GM12878 (cell line): ENCODE data around the gene FMNL3. TPM values are rescaled to one million over a fixed set of nuclear protein-coding genes. Genes with fewer than 3 reads are reported as not detected.

ENCODE experiments used
- ATAC-seq: fragments of 200-7000 bp; cut with Tn5 transposase; 3 replicates; pipeline ENCODE4 v1.9.1; 2020; ENCODE audit warnings: mild to moderate bottlenecking, moderate library complexity
- BruUV-seq: library from RNA; stranded (reverse); fragments of 400-500 nt; replicated peaks from 2 replicates; lab custom pipeline; 2021; lab: Mats Ljungman, UMichigan
- CTCF ChIA-PET: fragments of 300-600 bp; sonication (Branson Sonifier 250); formaldehyde crosslinking; extraction: SDS; loops from one replicate; lab custom pipeline; 2021; ENCODE audit warnings: inconsistent platforms; lab: Yijun Ruan, JAX
- POLR2A ChIA-PET: fragments of 350-600 bp; formaldehyde crosslinking; extraction: SDS; loops from one replicate; lab custom pipeline; 2021; ENCODE audit warnings: inconsistent platforms; lab: Charles Lee
- RAD21 ChIA-PET: fragments of 300-600 bp; sonication (Branson Sonifier 250); formaldehyde crosslinking; loops from one replicate; lab custom pipeline; 2023; ENCODE audit warnings: antibody characterized with exemption; ENCODE audit not compliant: unreplicated experiment; lab: Charles Lee
- SMC1A ChIA-PET: fragments of 300-600 bp; sonication (Branson Sonifier 250); formaldehyde crosslinking; loops from one replicate; lab custom pipeline; 2023; ENCODE audit not compliant: unreplicated experiment, uncharacterized antibody; lab: Charles Lee
- DNase-seq: peaks from one replicate; pipeline ENCODE4 v3.0.0-alpha.2; 2011; ENCODE audit warnings: low read depth, low spot score
- FAIRE-seq: peaks from 3 replicates; lab custom pipeline; 2011; peaks lifted over from hg19 to GRCh38; lab: Jason Lieb, UNC
- H2AFZ ChIP-seq: 2 replicates; pipeline ENCODE4 v1.6.0; 2011; ENCODE audit warnings: low read depth, low read length, control low read depth; ENCODE audit not compliant: control insufficient read depth
- H3K27ac ChIP-seq: 2 replicates; pipeline ENCODE4 v1.5.1; 2011; ENCODE audit warnings: control low read depth; ENCODE audit not compliant: control insufficient read depth, insufficient read depth
- H3K27me3 ChIP-seq, 2 experiments: replicated peaks in 1 of 2; 2 replicates each; pipeline versions ENCODE4 v1.6.0 to v1.6.1; 2011; ENCODE audit warnings: low read length in 1 of 2; ENCODE audit not compliant: control insufficient read depth in 2 of 2, insufficient read depth in 2 of 2
- H3K36me3 ChIP-seq, 2 experiments: 2 replicates each; pipeline ENCODE4 v1.5.1; 2011; ENCODE audit warnings: low read length in 1 of 2; ENCODE audit not compliant: control insufficient read depth in 2 of 2, insufficient read depth in 2 of 2
- H3K4me1 ChIP-seq: 2 replicates; pipeline ENCODE4 v1.6.1; 2011; ENCODE audit warnings: mild to moderate bottlenecking, low read length, moderate library complexity, mixed read lengths; ENCODE audit not compliant: control insufficient read depth, insufficient read depth
- H3K4me2 ChIP-seq: 2 replicates; pipeline ENCODE4 v1.6.0; 2011; ENCODE audit warnings: control low read depth; ENCODE audit not compliant: control insufficient read depth, insufficient read depth
- H3K4me3 ChIP-seq: fragments of 200-600 bp; sonication (generic); 2 replicates; pipeline ENCODE4 v1.5.1; 2016
- H3K79me2 ChIP-seq: 2 replicates; pipeline ENCODE4 v1.6.0; 2011; ENCODE audit warnings: low read length; ENCODE audit not compliant: control insufficient read depth, insufficient read depth
- H3K9ac ChIP-seq: 2 replicates; pipeline ENCODE4 v1.8.0; 2011; ENCODE audit warnings: low read length, control low read depth, mixed read lengths; ENCODE audit not compliant: control insufficient read depth, insufficient read depth
- H3K9me3 ChIP-seq: replicated peaks from 3 replicates; pipeline ENCODE4 v1.5.1; 2011; ENCODE audit warnings: mild to moderate bottlenecking, low read length; ENCODE audit not compliant: control insufficient read depth, insufficient read depth
- H4K20me1 ChIP-seq: 2 replicates; pipeline ENCODE4 v1.6.0; 2011; ENCODE audit not compliant: control insufficient read depth, insufficient read depth
- ELK1 ChIP-seq: IDR thresholded peaks from 2 replicates; pipeline ENCODE4 v1.6.1; 2012; ENCODE audit warnings: low read depth, low read length, improper control_type of control experiment
- GATAD2B ChIP-seq: fragments of 450-650 bp; conservative IDR thresholded peaks from 2 replicates; pipeline ENCODE4 v1.6.1; 2017; ENCODE audit warnings: low read depth, mild to moderate bottlenecking, moderate library complexity
- HDAC2 ChIP-seq: fragments of 200-600 bp; sonication (generic); IDR thresholded peaks from 2 replicates; pipeline ENCODE4 v1.6.1; 2017
- IKZF2 ChIP-seq, 2 experiments: fragments of 450-650 bp; IDR thresholded peaks; 2 replicates each; pipeline ENCODE4 v1.6.1; 2017; ENCODE audit warnings: mild to moderate bottlenecking in 2 of 2, moderate library complexity in 2 of 2
- MEF2B ChIP-seq: fragments of 450-650 bp; IDR thresholded peaks from 2 replicates; pipeline ENCODE4 v1.6.1; 2018; ENCODE audit warnings: mild to moderate bottlenecking, moderate library complexity; ENCODE audit not compliant: partially characterized antibody, poor library complexity, severe bottlenecking
- NFIC ChIP-seq: IDR thresholded peaks from 2 replicates; pipeline ENCODE4 v1.6.1; 2012; ENCODE audit warnings: low read depth, mild to moderate bottlenecking, inconsistent platforms, low read length, moderate library complexity
- NKRF ChIP-seq: fragments of 450-650 bp; conservative IDR thresholded peaks from 2 replicates; pipeline ENCODE4 v1.6.1; 2017; ENCODE audit warnings: mild to moderate bottlenecking, moderate library complexity
- TAF1 ChIP-seq: IDR thresholded peaks from 2 replicates; pipeline ENCODE4 v1.6.1; 2011; ENCODE audit warnings: mild to moderate bottlenecking, low read depth, low read length, borderline replicate concordance
- USF1 ChIP-seq: IDR thresholded peaks from 2 replicates; pipeline ENCODE4 v1.6.1; 2011; ENCODE audit warnings: borderline replicate concordance, low read depth, mild to moderate bottlenecking, moderate library complexity, mixed read lengths, low read length; ENCODE audit not compliant: insufficient read depth; ENCODE audit errors: extremely low read length
- ZBTB11 ChIP-seq: fragments of 450-650 bp; formaldehyde crosslinking; IDR thresholded peaks from 2 replicates; pipeline ENCODE4 v1.5.0; 2022; ENCODE audit warnings: mild to moderate bottlenecking, missing genetic modification characterization
- WGBS: methylation state at CpG from one replicate; pipeline ENCODE4 v1.1.6; 2016; ENCODE audit warnings: low lambda C conversion rate; ENCODE audit not compliant: insufficient replicate concordance, insufficient coverage; ENCODE audit errors: missing lambda C conversion rate; 5-methylcytosine and 5-hydroxymethylcytosine counted together
- in situ Hi-C: fragments of 300-500 bp; cut with MboI; formaldehyde crosslinking; loops from 9 replicates; pipeline ENCODE4 v1.14.3; 2018; ENCODE audit warnings: mixed read lengths
- intact Hi-C: fragments of 100-400 bp; cut with micrococcal nuclease; formaldehyde crosslinking; loops from one replicate; pipeline ENCODE4 v1.14.2; 2022; ENCODE audit not compliant: unreplicated experiment
- polyA plus RNA-seq, 11 experiments: library from polyadenylated mRNA; depleted of rRNA in 4 of 11; unstranded in 6 of 11; stranded (reverse) in 5 of 11; fragments of >200 nt; fragmentation: Nextera tagmentation in 4 of 11; fragmentation: Illumina TruSeq in 1 of 11; extraction: Ambion mirVana in 4 of 11; extraction: Trizol in 1 of 11; gene quantifications; 1 replicate in 1 of 11; 2 replicates in 10 of 11; pipeline versions ENCODE4 v1.2.1 to v1.2.3, GENCODE V29; 2011 to 2016; ENCODE audit warnings: inconsistent platforms in 2 of 11, missing spikeins in 2 of 11, low read depth in 1 of 11
- total RNA-seq, 4 experiments: library from RNA; depleted of rRNA in 3 of 4; stranded (reverse); fragments of >200 nt in 3 of 4; fragmentation: Illumina TruSeq in 1 of 4; extraction: Trizol in 1 of 4; gene quantifications; 2 replicates each; pipeline versions ENCODE4 v1.2.1 to v1.2.3, GENCODE V29; 2013 to 2021

Gene FMNL3
- total and polyA plus RNA-seq, 10 of the 15 experiments (the other 5 are each of a cell fraction or from before 2014, with no cell fraction given), result 3.0 to 64.9 (median 30.9) TPM

GRCh38 chr12:49680075-49680474 lies 27.1 kb downstream of the FMNL3 start:
- SMC1A ChIA-PET, result interaction anchor here (1.0 to 14.9 kb wide), 8 partner anchors 9 to 29 kb away, joined by 3 to 131 read pairs (median 4); no protein-coding TSS in a partner anchor
- intact Hi-C loops, result no loop called here
- ATAC-seq, result no peak
- BruUV-seq, result no TSS peak
- in situ Hi-C loops, result no loop called here
- no peak for DNase-seq
- H3K79me2 ChIP-seq, result peaks cover 76% of the 10 kb centered on the region
- no peaks in the 10 kb centered on the region for H4K20me1 ChIP-seq
- TF ChIP-seq MEF2B, result no peak
- TF ChIP-seq TAF1, result no peak
- no peak for TF ChIP-seq ELK1
- TF ChIP-seq HDAC2, result no peak
- TF ChIP-seq GATAD2B, result no peak
- no peak for TF ChIP-seq ZBTB11 (CRISPR knock-in tag)
- TF ChIP-seq NKRF, result no peak
- TF ChIP-seq NFIC, result no peak
- TF ChIP-seq USF1, result no peak
- TF ChIP-seq IKZF2 (IDR thresholded peaks at IDR 0.05), result no peak
- H3K4me3 ChIP-seq, result no peak overlapping the region
- H3K4me2 ChIP-seq, result no peak overlapping the region
- RAD21 ChIA-PET, result interaction anchor here (0.6 to 1.2 kb wide), 4 partner anchors 11 to 25 kb away, joined by 3 to 4 read pairs (median 4); no protein-coding TSS in a partner anchor
- no peaks in the 10 kb centered on the region for H3K27me3 ChIP-seq
- POLR2A ChIA-PET, result interaction anchor here (1.0 to 5.6 kb wide), 4 partner anchors 7 to 16 kb away, joined by 3 to 44 read pairs (median 6); no protein-coding TSS in a partner anchor
- H3K9ac ChIP-seq, result no peak overlapping the region
- no peaks in the 10 kb centered on the region; a peak in 1 of 4 replicates for H3K36me3 ChIP-seq
- no peak for FAIRE-seq
- no peaks in the 10 kb centered on the region for H3K9me3 ChIP-seq
- peaks cover 23% of the 10 kb centered on the region for H3K4me1 ChIP-seq
- H3K27ac ChIP-seq, result no peak overlapping the region
- H2AFZ ChIP-seq, result no peak overlapping the region
- 53% methylated on average over 1 of the region's 1 CpG for WGBS
- CTCF ChIA-PET, result interaction anchor here (0.7 to 4.4 kb wide), 6 partner anchors 9 to 61 kb away, joined by 3 to 17 read pairs (median 4); partner anchors contain the start of gene TMBIM6
